Uterus (tissue), 4 donors: ENCODE measurements around the gene CFAP70. TPM values are rescaled to one million over a fixed set of nuclear protein-coding genes. Genes with fewer than 3 reads are reported as not detected.

Source experiments
- DNase-seq, 2 donors: peaks; one replicate each; pipeline ENCODE4 v3.0.0-alpha.2; 2019 to 2020
- H3K27ac ChIP-seq, 2 donors: fragments of 200-600 bp; sonication (generic); 1 replicate in 1 of 2; 2 replicates in 1 of 2; pipeline ENCODE4 v1.5.1; 2016 to 2018
- H3K27me3 ChIP-seq, 2 donors: fragments of 200-600 bp; sonication (generic); one replicate each; pipeline ENCODE4 v1.5.1; 2018 to 2019; ENCODE audit warnings: control low read depth in 1 of 2
- H3K36me3 ChIP-seq, 2 donors: fragments of 200-600 bp; sonication (generic); one replicate each; pipeline ENCODE4 v1.5.1; 2019; ENCODE audit warnings: control low read depth in 1 of 2
- H3K4me1 ChIP-seq, 2 donors: fragments of 200-600 bp; sonication (generic); one replicate each; pipeline ENCODE4 v1.5.1; 2018 to 2019; ENCODE audit warnings: control low read depth in 1 of 2
- H3K4me3 ChIP-seq, 2 donors: fragments of 200-600 bp; sonication (generic); 1 replicate in 1 of 2; 2 replicates in 1 of 2; pipeline ENCODE4 v1.5.1; 2018 to 2019; ENCODE audit warnings: mild to moderate bottlenecking in 1 of 2
- H3K9me3 ChIP-seq, 2 donors: fragments of 200-600 bp; sonication (generic); one replicate each; pipeline ENCODE4 v1.5.1; 2019; ENCODE audit warnings: control low read depth in 1 of 2
- POLR2A ChIP-seq, 2 donors: fragments of 450-650 bp; IDR thresholded peaks; one replicate each; pipeline ENCODE4 v1.6.1; 2016; ENCODE audit warnings: antibody characterized with exemption in 2 of 2, mild to moderate bottlenecking in 1 of 2, moderate library complexity in 1 of 2
- intact Hi-C: fragments of 100-400 bp; cut with DNase I; formaldehyde crosslinking; loops from one replicate; pipeline ENCODE4 v1.15.1; 2023; ENCODE audit warnings: low total_unique reads
- total RNA-seq, 4 donors: library from RNA; depleted of rRNA in 3 of 4; stranded (reverse); fragments of >200 nt in 3 of 4; gene quantifications; one replicate each; pipeline versions ENCODE4 v1.1.0 to v1.2.4, GENCODE V29; 2014 to 2023
- TF ChIP-seq, protein P1 (sequence below), 4 experiments: fragments of 200-600 bp in 2 of 4; fragments of 450-650 bp in 2 of 4; sonication (generic) in 2 of 4; IDR thresholded peaks; one replicate each; pipeline ENCODE4 v1.5.1; 2016 to 2019; ENCODE audit warnings: antibody characterized with exemption in 4 of 4, mild to moderate bottlenecking in 2 of 4, moderate library complexity in 1 of 4
- donor health status: DM: yes; HTN: yes; CAD: no.

Gene CFAP70
- total RNA-seq, 4 donors from 2014 or later, result 1.5 to 11.3 (median 3.0) TPM

- no peak for TF ChIP-seq POLR2A (IDR thresholded peaks at IDR 0.05)
- TF ChIP-seq, protein P1, sequence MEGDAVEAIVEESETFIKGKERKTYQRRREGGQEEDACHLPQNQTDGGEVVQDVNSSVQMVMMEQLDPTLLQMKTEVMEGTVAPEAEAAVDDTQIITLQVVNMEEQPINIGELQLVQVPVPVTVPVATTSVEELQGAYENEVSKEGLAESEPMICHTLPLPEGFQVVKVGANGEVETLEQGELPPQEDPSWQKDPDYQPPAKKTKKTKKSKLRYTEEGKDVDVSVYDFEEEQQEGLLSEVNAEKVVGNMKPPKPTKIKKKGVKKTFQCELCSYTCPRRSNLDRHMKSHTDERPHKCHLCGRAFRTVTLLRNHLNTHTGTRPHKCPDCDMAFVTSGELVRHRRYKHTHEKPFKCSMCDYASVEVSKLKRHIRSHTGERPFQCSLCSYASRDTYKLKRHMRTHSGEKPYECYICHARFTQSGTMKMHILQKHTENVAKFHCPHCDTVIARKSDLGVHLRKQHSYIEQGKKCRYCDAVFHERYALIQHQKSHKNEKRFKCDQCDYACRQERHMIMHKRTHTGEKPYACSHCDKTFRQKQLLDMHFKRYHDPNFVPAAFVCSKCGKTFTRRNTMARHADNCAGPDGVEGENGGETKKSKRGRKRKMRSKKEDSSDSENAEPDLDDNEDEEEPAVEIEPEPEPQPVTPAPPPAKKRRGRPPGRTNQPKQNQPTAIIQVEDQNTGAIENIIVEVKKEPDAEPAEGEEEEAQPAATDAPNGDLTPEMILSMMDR (IDR thresholded peaks at IDR 0.05), result no peak
- H3K9me3 ChIP-seq, result no peaks in the 10 kb centered on the region
- no peak overlapping the region for H3K4me3 ChIP-seq
- no peaks in the 10 kb centered on the region for H3K27me3 ChIP-seq
- no peak overlapping the region for H3K27ac ChIP-seq
- H3K36me3 ChIP-seq, result no peaks in the 10 kb centered on the region
- H3K4me1 ChIP-seq, result no peaks in the 10 kb centered on the region
- DNase-seq, result no peak
- intact Hi-C loops, result no loop called here
Measured at GRCh38 chr10:73364964-73365363, 6.3 kb upstream of the CFAP70 start.

GRCh38 chr10:73359492-73359891 lies 828 bp upstream of the CFAP70 start:
- Histone ChIP-seq H3K9me3 (no peaks in the 10 kb centered on the region), H3K27ac (no peak overlapping the region), H3K36me3 (no peaks in the 10 kb centered on the region), H3K4me3 (no peak overlapping the region), H3K4me1 (no peaks in the 10 kb centered on the region), H3K27me3 (no peaks in the 10 kb centered on the region)
- intact Hi-C loops, result no loop called here
- no peak for TF ChIP-seq POLR2A (IDR thresholded peaks at IDR 0.05)
- TF ChIP-seq, protein P1 (IDR thresholded peaks at IDR 0.05), result no peak
- no peak for DNase-seq

DNA sequence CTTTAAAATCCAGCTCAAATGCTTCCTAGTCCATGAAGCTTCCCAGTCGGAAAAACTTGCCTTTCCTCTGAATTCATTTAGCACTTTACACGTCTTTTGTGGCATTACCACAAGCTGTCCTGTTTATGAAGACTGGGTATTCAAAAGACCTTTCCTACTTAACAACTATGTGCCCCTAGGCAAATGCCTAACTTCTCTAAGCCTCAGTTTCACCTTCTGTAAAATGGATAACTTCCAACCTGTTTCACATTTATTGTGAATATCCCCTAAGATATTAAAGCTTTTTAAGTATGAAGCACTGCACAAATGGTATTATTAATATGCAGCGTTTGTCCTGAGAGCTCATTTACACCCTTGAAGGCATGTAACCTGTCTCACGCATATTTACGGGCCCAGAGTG lies 843 bp downstream of the CFAP70 start:
- no peaks in the 10 kb centered on the region for H3K9me3 ChIP-seq
- H3K4me1 ChIP-seq, result no peaks in the 10 kb centered on the region
- no peak for DNase-seq
- H3K27ac ChIP-seq, result peak overlapping the region in 1 of 2 donors; percentile 55
- intact Hi-C loops, result no loop called here
- H3K4me3 ChIP-seq, result peak overlapping the region; percentile 63 to 80
- H3K27me3 ChIP-seq, result no peaks in the 10 kb centered on the region
- TF ChIP-seq POLR2A (IDR thresholded peaks at IDR 0.05), result no peak
- TF ChIP-seq, protein P1 (IDR thresholded peaks at IDR 0.05), result no peak
- H3K36me3 ChIP-seq, result no peaks in the 10 kb centered on the region

DNA sequence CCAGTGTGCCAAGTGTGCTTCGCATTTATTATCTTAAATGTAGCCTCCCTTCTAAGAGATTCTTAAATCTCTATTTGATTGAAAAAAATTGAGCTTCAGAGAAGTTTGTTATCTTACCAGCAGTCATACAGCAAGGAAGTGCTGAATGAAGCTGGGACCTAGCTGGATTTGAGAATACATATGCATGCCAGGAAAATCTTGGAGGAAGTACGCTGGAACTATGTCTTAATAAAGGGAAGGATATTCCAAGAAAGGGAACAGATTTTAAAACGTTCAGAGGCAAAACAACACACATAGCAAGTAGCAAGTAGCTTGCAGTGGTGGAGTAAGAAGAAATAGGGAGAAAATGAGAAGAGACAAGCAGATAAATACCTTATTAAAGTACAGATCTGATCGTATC lies 1.5 kb downstream of the CFAP70 start:
- intact Hi-C loops, result no loop called here
- TF ChIP-seq, protein P1 (IDR thresholded peaks at IDR 0.05), result no peak
- TF ChIP-seq POLR2A (IDR thresholded peaks at IDR 0.05), result no peak
- DNase-seq, result no peak

GRCh38 chr10:73344269-73344668 lies 14.4 kb downstream of the CFAP70 start:
- Histone ChIP-seq H3K36me3 (no peaks in the 10 kb centered on the region), H3K4me1 (no peaks in the 10 kb centered on the region), H3K27me3 (no peaks in the 10 kb centered on the region), H3K9me3 (no peaks in the 10 kb centered on the region), H3K27ac (no peak overlapping the region), H3K4me3 (no peak overlapping the region)
- DNase-seq, result no peak
- intact Hi-C loops, result no loop called here
- TF ChIP-seq POLR2A (IDR thresholded peaks at IDR 0.05), result no peak
- TF ChIP-seq, protein P1 (IDR thresholded peaks at IDR 0.05), result no peak

More for the DNA sequence above, 1.5 kb downstream of the CFAP70 start:
- H3K9me3 ChIP-seq, result no peaks in the 10 kb centered on the region
- H3K4me1 ChIP-seq, result no peaks in the 10 kb centered on the region
- H3K27me3 ChIP-seq, result no peaks in the 10 kb centered on the region
- H3K36me3 ChIP-seq, result no peaks in the 10 kb centered on the region
- no peak overlapping the region for H3K27ac ChIP-seq
- H3K4me3 ChIP-seq, result no peak overlapping the region
